Vagina (tissue), 2 donors: ENCODE data around the gene TP53TG5.

Source experiments
- POLR2A ChIP-seq, 2 donors: fragments of 450-650 bp; IDR thresholded peaks; one replicate each; pipeline ENCODE4 v1.6.1; 2017; ENCODE audit warnings: antibody characterized with exemption in 2 of 2, mild to moderate bottlenecking in 2 of 2, moderate library complexity in 2 of 2
- TF ChIP-seq, protein P1 (sequence below), 3 experiments: fragments of 450-650 bp in 2 of 3; fragments of 200-600 bp in 1 of 3; sonication (generic) in 1 of 3; IDR thresholded peaks; one replicate each; pipeline ENCODE4 v1.5.1; 2017 to 2019; ENCODE audit warnings: antibody characterized with exemption in 3 of 3, mild to moderate bottlenecking in 2 of 3, moderate library complexity in 2 of 3

DNA sequence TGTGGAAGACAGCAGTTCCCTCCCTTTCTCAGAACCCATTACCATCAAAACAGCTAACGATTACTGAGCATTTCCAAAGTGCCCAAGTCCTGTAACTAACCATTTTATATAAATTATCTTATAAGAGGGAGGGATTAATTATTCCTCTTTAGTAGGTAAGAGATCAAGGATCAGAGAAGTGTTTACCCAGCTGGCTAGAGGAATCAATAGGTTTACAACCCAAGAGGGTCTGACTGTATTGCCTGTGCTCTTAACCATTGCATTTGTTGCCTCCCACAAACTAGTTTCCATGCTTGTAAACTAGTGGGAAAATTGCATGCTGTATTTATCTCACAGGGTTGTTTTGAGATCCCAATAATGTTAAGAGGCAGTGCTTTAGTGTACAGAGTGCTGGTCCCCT, 26.3 kb upstream of the TP53TG5 start:
- TF ChIP-seq, protein P1, sequence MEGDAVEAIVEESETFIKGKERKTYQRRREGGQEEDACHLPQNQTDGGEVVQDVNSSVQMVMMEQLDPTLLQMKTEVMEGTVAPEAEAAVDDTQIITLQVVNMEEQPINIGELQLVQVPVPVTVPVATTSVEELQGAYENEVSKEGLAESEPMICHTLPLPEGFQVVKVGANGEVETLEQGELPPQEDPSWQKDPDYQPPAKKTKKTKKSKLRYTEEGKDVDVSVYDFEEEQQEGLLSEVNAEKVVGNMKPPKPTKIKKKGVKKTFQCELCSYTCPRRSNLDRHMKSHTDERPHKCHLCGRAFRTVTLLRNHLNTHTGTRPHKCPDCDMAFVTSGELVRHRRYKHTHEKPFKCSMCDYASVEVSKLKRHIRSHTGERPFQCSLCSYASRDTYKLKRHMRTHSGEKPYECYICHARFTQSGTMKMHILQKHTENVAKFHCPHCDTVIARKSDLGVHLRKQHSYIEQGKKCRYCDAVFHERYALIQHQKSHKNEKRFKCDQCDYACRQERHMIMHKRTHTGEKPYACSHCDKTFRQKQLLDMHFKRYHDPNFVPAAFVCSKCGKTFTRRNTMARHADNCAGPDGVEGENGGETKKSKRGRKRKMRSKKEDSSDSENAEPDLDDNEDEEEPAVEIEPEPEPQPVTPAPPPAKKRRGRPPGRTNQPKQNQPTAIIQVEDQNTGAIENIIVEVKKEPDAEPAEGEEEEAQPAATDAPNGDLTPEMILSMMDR (IDR thresholded peaks at IDR 0.05): no peak
- no peak for TF ChIP-seq POLR2A (IDR thresholded peaks at IDR 0.05)
